Measurements from ENCODE around the gene NT5DC2.

The NT5DC2 gene

GRCh38 chr3:52533623-52534280 lies at the start of gene NT5DC2:
Gene NT5DC2, minus strand, starts transcription at chr3:52533857. Its CDS starts 120 bp downstream, at chr3:52533737.
- H3K9me3 ChIP-seq (ENCODE audit: control insufficient read depth in 1 of 2, low read length in 2 of 2): no peaks in the 10 kb centered on the region
- peak within 1 kb of the TSS in 1 of 2 donors; percentile 47 for H3K9ac ChIP-seq (ENCODE audit: low read depth in 1 of 2, low read length in 2 of 2)
- H3K27ac ChIP-seq (ENCODE audit: low read depth, low read length): no peak within 1 kb of the TSS
- H3K36me3 ChIP-seq (ENCODE audit: control insufficient read depth in 1 of 2, insufficient read depth in 2 of 2, low read length in 2 of 2): no peaks in the 10 kb centered on the region
- H3K27me3 ChIP-seq (ENCODE audit: control insufficient read depth in 1 of 2, insufficient read depth in 2 of 2, low read length in 2 of 2): no peaks in the 10 kb centered on the region
- H3K4me1 ChIP-seq (ENCODE audit: control insufficient read depth in 1 of 2, insufficient read depth in 2 of 2, low read length in 2 of 2): peaks cover 29 to 32% of the 10 kb centered on the region in 2 donors
- peak within 1 kb of the TSS; percentile 61 to 68 for H3K4me3 ChIP-seq (ENCODE audit: low read depth in 1 of 2, low read length in 2 of 2)

- Histone ChIP-seq H3K27ac (ENCODE audit: low read depth, low read length) (no peak overlapping the region), H3K36me3 (ENCODE audit: control insufficient read depth in 1 of 2, insufficient read depth in 2 of 2, low read length in 2 of 2) (peaks cover 37 to 55% of the 10 kb centered on the region in 2 donors), H3K4me3 (ENCODE audit: low read depth in 1 of 2, low read length in 2 of 2) (no peak overlapping the region), H3K9me3 (ENCODE audit: control insufficient read depth in 1 of 2, low read length in 2 of 2) (no peaks in the 10 kb centered on the region), H3K27me3 (ENCODE audit: control insufficient read depth in 1 of 2, insufficient read depth in 2 of 2, low read length in 2 of 2) (no peaks in the 10 kb centered on the region), H3K9ac (ENCODE audit: low read depth in 1 of 2, low read length in 2 of 2) (no peak overlapping the region), H3K4me1 (ENCODE audit: control insufficient read depth in 1 of 2, insufficient read depth in 2 of 2, low read length in 2 of 2) (no peaks in the 10 kb centered on the region)
These were observed 40.7 kb upstream of the NT5DC2 start for GRCh38 chr3:52574056-52574965.

GRCh38 chr3:52572221-52572620 lies 38.6 kb upstream of the NT5DC2 start:
- no peak overlapping the region for H3K27ac ChIP-seq (ENCODE audit: low read depth, low read length)
- H3K27me3 ChIP-seq (ENCODE audit: control insufficient read depth in 1 of 2, insufficient read depth in 2 of 2, low read length in 2 of 2): no peaks in the 10 kb centered on the region
- H3K36me3 ChIP-seq (ENCODE audit: control insufficient read depth in 1 of 2, insufficient read depth in 2 of 2, low read length in 2 of 2): peaks cover 18 to 39% of the 10 kb centered on the region in 2 donors
- H3K4me3 ChIP-seq (ENCODE audit: low read depth in 1 of 2, low read length in 2 of 2): no peak overlapping the region
- H3K4me1 ChIP-seq (ENCODE audit: control insufficient read depth in 1 of 2, insufficient read depth in 2 of 2, low read length in 2 of 2): no peaks in the 10 kb centered on the region
- no peaks in the 10 kb centered on the region for H3K9me3 ChIP-seq (ENCODE audit: control insufficient read depth in 1 of 2, low read length in 2 of 2)
- H3K9ac ChIP-seq (ENCODE audit: low read depth in 1 of 2, low read length in 2 of 2): no peak overlapping the region

GRCh38 chr3:52570076-52570475 lies 36.4 kb upstream of the NT5DC2 start:
- no peaks in the 10 kb centered on the region for H3K9me3 ChIP-seq (ENCODE audit: control insufficient read depth in 1 of 2, low read length in 2 of 2)
- H3K36me3 ChIP-seq (ENCODE audit: control insufficient read depth in 1 of 2, insufficient read depth in 2 of 2, low read length in 2 of 2): peaks cover 18 to 35% of the 10 kb centered on the region in 2 donors
- H3K27ac ChIP-seq (ENCODE audit: low read depth, low read length): no peak overlapping the region
- no peaks in the 10 kb centered on the region for H3K27me3 ChIP-seq (ENCODE audit: control insufficient read depth in 1 of 2, insufficient read depth in 2 of 2, low read length in 2 of 2)
- H3K4me3 ChIP-seq (ENCODE audit: low read depth in 1 of 2, low read length in 2 of 2): no peak overlapping the region
- no peak overlapping the region for H3K9ac ChIP-seq (ENCODE audit: low read depth in 1 of 2, low read length in 2 of 2)
- no peaks in the 10 kb centered on the region for H3K4me1 ChIP-seq (ENCODE audit: control insufficient read depth in 1 of 2, insufficient read depth in 2 of 2, low read length in 2 of 2)

- Histone ChIP-seq H3K9ac (ENCODE audit: low read depth in 1 of 2, low read length in 2 of 2) (no peak overlapping the region), H3K36me3 (ENCODE audit: control insufficient read depth in 1 of 2, insufficient read depth in 2 of 2, low read length in 2 of 2) (peaks cover 12 to 30% of the 10 kb centered on the region in 2 donors), H3K4me3 (ENCODE audit: low read depth in 1 of 2, low read length in 2 of 2) (no peak overlapping the region), H3K9me3 (ENCODE audit: control insufficient read depth in 1 of 2, low read length in 2 of 2) (no peaks in the 10 kb centered on the region), H3K27ac (ENCODE audit: low read depth, low read length) (no peak overlapping the region), H3K4me1 (ENCODE audit: control insufficient read depth in 1 of 2, insufficient read depth in 2 of 2, low read length in 2 of 2) (no peaks in the 10 kb centered on the region), H3K27me3 (ENCODE audit: control insufficient read depth in 1 of 2, insufficient read depth in 2 of 2, low read length in 2 of 2) (no peaks in the 10 kb centered on the region)
These were observed 34.4 kb upstream of the NT5DC2 start for GRCh38 chr3:52568069-52568468.

- no peak overlapping the region for H3K4me3 ChIP-seq (ENCODE audit: low read depth in 1 of 2, low read length in 2 of 2)
These were observed 30.3 kb upstream of the NT5DC2 start for GRCh38 chr3:52563984-52564383.

GRCh38 chr3:52561028-52561747 lies 27.5 kb upstream of the NT5DC2 start:
- H3K27ac ChIP-seq (ENCODE audit: low read depth, low read length): no peak overlapping the region
- H3K4me1 ChIP-seq (ENCODE audit: control insufficient read depth in 1 of 2, insufficient read depth in 2 of 2, low read length in 2 of 2): no peaks in the 10 kb centered on the region
- no peaks in the 10 kb centered on the region for H3K27me3 ChIP-seq (ENCODE audit: control insufficient read depth in 1 of 2, insufficient read depth in 2 of 2, low read length in 2 of 2)
- H3K4me3 ChIP-seq (ENCODE audit: low read depth in 1 of 2, low read length in 2 of 2): no peak overlapping the region
- no peaks in the 10 kb centered on the region for H3K9me3 ChIP-seq (ENCODE audit: control insufficient read depth in 1 of 2, low read length in 2 of 2)
- peaks cover 48 to 64% of the 10 kb centered on the region in 2 donors for H3K36me3 ChIP-seq (ENCODE audit: control insufficient read depth in 1 of 2, insufficient read depth in 2 of 2, low read length in 2 of 2)
- no peak overlapping the region for H3K9ac ChIP-seq (ENCODE audit: low read depth in 1 of 2, low read length in 2 of 2)

More at GRCh38 chr3:52563984-52564383, 30.3 kb upstream of the NT5DC2 start:
- Histone ChIP-seq H3K9ac (ENCODE audit: low read depth in 1 of 2, low read length in 2 of 2) (no peak overlapping the region), H3K9me3 (ENCODE audit: control insufficient read depth in 1 of 2, low read length in 2 of 2) (no peaks in the 10 kb centered on the region), H3K27ac (ENCODE audit: low read depth, low read length) (no peak overlapping the region), H3K27me3 (ENCODE audit: control insufficient read depth in 1 of 2, insufficient read depth in 2 of 2, low read length in 2 of 2) (no peaks in the 10 kb centered on the region), H3K4me1 (ENCODE audit: control insufficient read depth in 1 of 2, insufficient read depth in 2 of 2, low read length in 2 of 2) (no peaks in the 10 kb centered on the region), H3K36me3 (ENCODE audit: control insufficient read depth in 1 of 2, insufficient read depth in 2 of 2, low read length in 2 of 2) (peaks cover 31 to 52% of the 10 kb centered on the region in 2 donors)

- H3K36me3 ChIP-seq (ENCODE audit: control insufficient read depth in 1 of 2, insufficient read depth in 2 of 2, low read length in 2 of 2): peaks cover 49 to 76% of the 10 kb centered on the region in 2 donors
- no peak overlapping the region for H3K9ac ChIP-seq (ENCODE audit: low read depth in 1 of 2, low read length in 2 of 2)
- no peak overlapping the region for H3K27ac ChIP-seq (ENCODE audit: low read depth, low read length)
- H3K9me3 ChIP-seq (ENCODE audit: control insufficient read depth in 1 of 2, low read length in 2 of 2): no peaks in the 10 kb centered on the region
- H3K4me3 ChIP-seq (ENCODE audit: low read depth in 1 of 2, low read length in 2 of 2): no peak overlapping the region
- H3K27me3 ChIP-seq (ENCODE audit: control insufficient read depth in 1 of 2, insufficient read depth in 2 of 2, low read length in 2 of 2): no peaks in the 10 kb centered on the region
- H3K4me1 ChIP-seq (ENCODE audit: control insufficient read depth in 1 of 2, insufficient read depth in 2 of 2, low read length in 2 of 2): no peaks in the 10 kb centered on the region
These were observed 24.8 kb upstream of the NT5DC2 start for GRCh38 chr3:52558436-52558835.

GRCh38 chr3:52557011-52557960 lies 23.6 kb upstream of the NT5DC2 start:
- Histone ChIP-seq H3K4me3 (ENCODE audit: low read depth in 1 of 2, low read length in 2 of 2) (no peak overlapping the region), H3K9me3 (ENCODE audit: control insufficient read depth in 1 of 2, low read length in 2 of 2) (no peaks in the 10 kb centered on the region), H3K36me3 (ENCODE audit: control insufficient read depth in 1 of 2, insufficient read depth in 2 of 2, low read length in 2 of 2) (peaks cover 52 to 76% of the 10 kb centered on the region in 2 donors), H3K27me3 (ENCODE audit: control insufficient read depth in 1 of 2, insufficient read depth in 2 of 2, low read length in 2 of 2) (no peaks in the 10 kb centered on the region), H3K9ac (ENCODE audit: low read depth in 1 of 2, low read length in 2 of 2) (no peak overlapping the region), H3K4me1 (ENCODE audit: control insufficient read depth in 1 of 2, insufficient read depth in 2 of 2, low read length in 2 of 2) (no peaks in the 10 kb centered on the region), H3K27ac (ENCODE audit: low read depth, low read length) (no peak overlapping the region)

All from duodenal mucosa (tissue), 2 donors.